Fibroblast of villous mesenchyme (primary cell): ENCODE results near the gene SLC27A1. TPM values are rescaled to one million over a fixed set of nuclear protein-coding genes. Genes with fewer than 3 reads are reported as not detected.
"Not testable (repeated sequence)": the region's sequence is repeated elsewhere in the genome, so short reads cannot be mapped to it uniquely, and the experiment has no call there.

Experiments used
- DNase-seq: peaks from one replicate; pipeline ENCODE4 v3.0.0-alpha.2; 2010; ENCODE audit warnings: low read depth
- H3K4me3 ChIP-seq: 2 replicates; pipeline ENCODE4 v1.5.1; 2011; ENCODE audit warnings: low read depth, mild to moderate bottlenecking, low read length
- CTCF ChIP-seq: IDR thresholded peaks from 2 replicates; pipeline ENCODE4 v1.5.1; 2012; ENCODE audit warnings: low read depth, mild to moderate bottlenecking, low read length; ENCODE audit not compliant: insufficient read depth
- total RNA-seq: library from RNA; depleted of rRNA; stranded (reverse); fragments of >200 nt; gene quantifications from 2 replicates; pipeline ENCODE4 v1.2.3, GENCODE V29; 2012

The SLC27A1 gene
- total RNA-seq, 1 donor: 10.8 TPM

GRCh38 chr19:17543986-17544385 is 73.7 kb downstream of the SLC27A1 start:
- DNase-seq: no peak
- TF ChIP-seq CTCF: no peak
- H3K4me3 ChIP-seq: no peak overlapping the region

- DNase-seq: no peak
- no peak overlapping the region for H3K4me3 ChIP-seq
- no peak for TF ChIP-seq CTCF
These were observed 74.1 kb downstream of the SLC27A1 start for GRCh38 chr19:17544418-17544817.

DNA sequence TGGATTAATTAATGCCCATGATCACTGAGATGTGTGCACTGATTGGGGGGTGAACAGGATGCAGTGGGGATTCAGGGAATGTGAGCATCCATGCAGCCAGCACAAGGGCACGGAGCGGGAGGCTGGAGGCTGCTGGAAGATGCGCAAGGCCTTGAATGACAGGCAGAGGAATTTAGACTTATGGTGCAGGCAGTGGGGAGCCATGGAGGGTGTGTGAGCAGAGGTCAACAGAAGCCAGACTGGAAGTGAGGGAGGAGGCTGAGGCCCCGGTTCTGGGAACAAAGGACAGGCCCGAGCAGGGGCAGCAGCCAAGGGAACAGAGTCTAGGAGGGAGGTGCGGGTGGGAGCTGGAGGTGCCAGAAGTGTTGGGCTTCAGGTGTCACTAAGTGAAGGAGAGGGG is 77.8 kb downstream of the SLC27A1 start:
- H3K4me3 ChIP-seq: no peak overlapping the region
- TF ChIP-seq CTCF: no peak
- DNase-seq: no peak

GRCh38 chr19:17549085-17549740 is 78.9 kb downstream of the SLC27A1 start:
- no peak for DNase-seq
- no peak overlapping the region for H3K4me3 ChIP-seq
- TF ChIP-seq CTCF: no peak

DNA sequence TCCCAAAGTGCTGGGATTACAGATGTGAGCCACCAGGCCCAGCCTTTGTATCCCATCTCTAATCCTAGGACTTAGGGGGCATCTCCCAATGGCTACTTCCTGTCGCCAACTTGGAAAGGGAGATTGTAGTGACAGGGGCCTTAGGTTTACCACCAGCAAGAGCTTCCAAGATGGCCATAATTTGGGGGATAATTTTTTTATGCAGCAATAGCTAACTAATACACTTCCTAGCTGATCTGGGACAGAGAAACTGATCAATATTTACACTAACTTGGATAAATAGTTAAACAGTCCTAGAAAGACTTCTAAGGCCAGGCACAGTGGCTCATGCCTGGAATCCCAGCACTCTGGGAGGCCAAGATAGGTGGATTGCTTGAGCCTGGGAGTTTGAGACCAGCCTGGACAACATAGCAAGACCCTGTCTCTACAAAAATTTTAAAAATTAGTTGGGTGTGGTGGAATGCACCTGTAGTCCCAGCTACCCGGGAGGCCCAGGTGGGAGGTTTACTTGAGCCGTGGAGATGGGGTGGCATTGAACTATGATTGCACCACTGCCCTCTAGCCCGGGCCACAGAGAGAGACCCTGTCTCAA is 79.8 kb downstream of the SLC27A1 start:
- DNase-seq: no peak
- no peak overlapping the region for H3K4me3 ChIP-seq
- no peak for TF ChIP-seq CTCF

DNA sequence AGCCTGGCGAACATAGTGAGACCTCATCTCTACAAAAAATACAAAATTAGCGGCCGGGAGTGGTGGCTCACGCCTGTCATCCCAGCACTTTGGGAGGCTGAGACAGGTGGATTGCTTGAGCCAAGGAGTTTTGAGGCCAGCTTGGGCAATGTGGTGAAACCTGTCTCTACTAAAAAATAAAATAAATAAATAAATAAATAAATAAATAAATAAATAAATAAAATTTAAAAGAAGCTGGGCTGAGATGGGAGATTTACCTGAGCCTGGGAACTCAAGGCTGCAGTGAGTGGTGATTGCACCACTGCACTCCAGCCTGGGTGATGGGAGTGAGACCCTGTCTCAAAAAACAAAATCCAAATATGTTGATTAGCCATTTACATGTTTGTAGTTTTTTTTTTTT is 82.4 kb downstream of the SLC27A1 start:
- H3K4me3 ChIP-seq, DNase-seq: not testable (repeated sequence)

- H3K4me3 ChIP-seq: no peak overlapping the region
- no peak for TF ChIP-seq CTCF
- DNase-seq: peak; percentile 94
These were observed 82.9 kb downstream of the SLC27A1 start for GRCh38 chr19:17553256-17553655.
